Hippocampal formation (tissue), 2 donors: ENCODE results near the gene ATP1A3.
A peak's percentile ranks its signal among the peaks of the same experiment; 100 is the strongest.

Experiments used
- DNase-seq, 2 donors: peaks; one replicate each; lab custom pipeline; 2025; lab: John Stamatoyannopoulos, UW

ATP1A3 gene

DNA sequence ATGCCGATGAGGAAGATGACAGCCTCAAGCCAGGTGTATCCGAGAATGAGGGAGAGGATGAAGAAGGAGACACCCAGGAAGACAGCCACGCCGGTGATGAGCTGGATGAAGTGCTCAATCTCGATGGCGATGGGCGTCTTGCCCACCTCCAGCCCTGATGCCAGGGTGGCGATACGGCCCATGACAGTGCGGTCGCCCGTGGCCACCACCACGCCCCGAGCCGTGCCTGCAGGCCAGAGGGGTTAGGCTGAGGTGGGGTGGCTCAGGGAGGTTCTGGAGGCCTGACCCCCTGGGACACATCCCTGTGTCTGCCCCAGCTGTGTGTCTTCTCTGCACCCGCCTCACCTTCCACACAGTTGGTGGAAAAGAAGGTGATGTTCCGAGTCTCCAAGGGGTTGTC, 9.1 kb downstream of the ATP1A3 start:
- DNase-seq: no peak

GRCh38 chr19:41981724-41982123, 12.3 kb downstream of the ATP1A3 start:
- DNase-seq: no peak

DNA sequence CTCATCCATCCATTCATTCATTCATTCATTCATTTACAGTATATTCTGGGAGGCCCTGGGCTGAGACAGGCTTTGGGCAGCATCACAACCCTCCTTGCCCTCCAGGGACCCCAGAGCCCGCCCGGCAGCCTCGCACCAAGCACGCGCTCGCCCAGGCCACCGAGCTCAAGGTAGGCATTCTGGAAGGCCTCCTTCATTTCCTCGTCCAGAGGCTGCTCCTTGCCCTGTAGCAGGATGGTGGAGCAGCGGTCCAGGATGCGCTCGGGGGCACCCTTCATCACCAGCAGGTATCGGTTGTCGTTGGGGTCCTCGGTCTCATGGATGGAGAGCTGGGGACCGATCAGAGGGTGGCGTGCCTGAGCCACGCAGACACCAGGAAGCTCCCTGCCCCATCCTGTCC, 15.6 kb downstream of the ATP1A3 start:
- no peak for DNase-seq

- no peak for DNase-seq
These were observed 16.1 kb downstream of the ATP1A3 start for GRCh38 chr19:41977916-41978315.

DNA sequence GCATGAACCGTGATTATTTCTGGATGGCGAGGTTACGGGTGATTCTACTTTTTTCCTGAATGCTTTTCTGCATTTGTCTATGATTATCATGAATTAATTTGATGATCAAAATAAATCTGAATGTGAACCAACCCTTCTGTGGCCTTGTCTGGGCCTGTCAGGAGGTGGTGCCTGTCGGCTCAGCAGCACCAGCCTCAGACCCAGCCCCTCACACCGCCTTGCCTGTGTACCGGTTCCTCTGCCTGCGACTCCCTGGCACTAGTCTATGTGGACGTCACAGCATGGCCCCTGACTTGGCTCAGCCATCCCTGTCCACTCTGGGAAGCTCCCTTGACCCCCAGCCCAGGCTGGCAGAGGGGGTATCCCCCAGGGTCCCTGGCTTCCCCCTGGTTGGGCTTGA, 19.4 kb downstream of the ATP1A3 start:
- no peak for DNase-seq

- no peak for DNase-seq
These were observed 22.7 kb downstream of the ATP1A3 start for GRCh38 chr19:41971363-41971762.

DNA sequence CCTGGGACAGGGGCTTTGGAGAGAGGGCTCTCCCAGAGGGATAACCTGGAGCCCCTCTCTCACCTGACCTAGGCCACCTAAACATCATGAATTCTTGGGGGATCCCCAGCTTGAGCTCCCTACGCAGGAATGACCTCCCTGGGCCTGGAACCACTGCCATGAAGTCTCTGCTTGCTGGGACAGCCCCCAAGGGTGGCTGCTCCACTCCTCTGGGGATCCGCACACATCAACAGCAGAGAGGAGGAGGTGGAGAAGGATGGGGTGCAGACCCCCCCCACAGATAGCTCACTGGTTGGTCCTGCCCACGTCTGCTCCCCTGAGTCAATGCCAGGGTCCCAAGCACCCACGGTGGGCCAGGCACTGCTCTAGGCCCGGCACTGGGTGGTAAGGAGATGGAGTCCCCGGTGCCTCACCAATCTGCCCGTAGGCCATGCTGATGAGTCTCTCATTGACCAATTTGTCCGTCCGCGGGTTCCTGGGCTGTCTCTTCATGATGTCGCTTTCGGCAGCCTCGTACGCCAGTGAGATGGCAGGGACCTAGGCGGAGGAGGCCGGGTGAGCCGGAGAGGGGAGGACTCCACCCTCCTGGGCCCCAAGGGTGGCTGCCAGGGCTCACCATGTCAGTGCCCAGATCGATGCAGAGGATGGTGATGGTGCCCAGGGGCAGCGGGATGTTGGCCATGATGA, 24.1 kb downstream of the ATP1A3 start:
- no peak for DNase-seq

- no peak for DNase-seq
These were observed 25.1 kb downstream of the ATP1A3 start for GRCh38 chr19:41968751-41969595.

GRCh38 chr19:41967054-41967783, 26.8 kb downstream of the ATP1A3 start:
- no peak for DNase-seq

- no peak for DNase-seq
These were observed 28.9 kb downstream of the ATP1A3 start for GRCh38 chr19:41965106-41965505.

- DNase-seq: no peak
These were observed 33.1 kb downstream of the ATP1A3 start for GRCh38 chr19:41960973-41961372.

DNA sequence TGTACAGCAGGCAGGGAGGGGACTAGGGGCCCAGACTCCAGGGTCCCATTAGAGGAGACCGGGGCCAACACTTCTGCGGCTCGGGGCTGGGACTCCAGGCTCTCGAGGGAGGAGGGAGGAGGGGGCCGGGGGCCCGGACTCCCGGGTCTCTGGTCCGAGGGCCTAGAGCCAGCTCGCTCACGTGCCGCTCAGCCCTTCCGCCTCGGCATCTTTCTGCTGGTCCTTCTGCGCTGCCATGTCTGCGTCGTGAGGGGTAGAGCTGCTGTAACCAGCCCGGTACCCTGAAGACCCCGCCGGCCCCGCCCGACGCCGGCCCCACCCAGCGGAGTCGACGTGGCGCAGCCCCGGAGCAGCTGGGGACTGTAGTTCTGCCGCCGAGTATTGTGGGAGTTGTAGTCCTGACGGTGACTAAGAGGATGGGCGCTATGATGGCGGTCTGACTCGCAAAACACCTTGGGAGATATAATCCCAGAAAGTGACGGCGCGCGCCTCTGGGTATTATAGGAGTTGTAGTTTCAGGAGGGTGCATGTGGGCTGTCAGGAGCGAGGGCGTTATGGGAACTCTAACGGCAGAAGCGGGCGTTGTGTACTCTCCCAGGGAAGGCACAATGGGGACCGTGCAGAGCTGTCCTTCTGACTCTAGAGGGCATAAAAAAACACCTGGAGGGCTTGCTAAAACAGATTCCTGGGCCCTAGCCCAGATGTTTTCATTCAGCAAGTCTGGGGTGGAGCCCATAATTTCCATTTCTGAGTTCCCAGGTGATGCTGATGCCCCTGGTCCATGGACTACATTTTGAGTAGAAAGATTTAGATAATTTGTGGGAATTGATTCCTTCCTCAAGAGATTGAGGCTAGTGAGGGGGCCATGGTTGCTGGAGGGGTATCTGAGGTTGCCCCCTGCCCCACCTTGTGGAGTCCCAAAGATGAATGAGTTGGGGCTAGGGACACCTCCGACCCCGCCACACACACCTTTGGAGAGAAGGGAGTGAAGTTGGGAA, 34.7 kb downstream of the ATP1A3 start, which contains the start of gene RABAC1:
RABAC1 (minus strand) TSS at position 266 of the 998 bp plus-strand sequence; CDS start at position 237, 29 bp downstream.
- peak; percentile 86 to 89 for DNase-seq

DNA sequence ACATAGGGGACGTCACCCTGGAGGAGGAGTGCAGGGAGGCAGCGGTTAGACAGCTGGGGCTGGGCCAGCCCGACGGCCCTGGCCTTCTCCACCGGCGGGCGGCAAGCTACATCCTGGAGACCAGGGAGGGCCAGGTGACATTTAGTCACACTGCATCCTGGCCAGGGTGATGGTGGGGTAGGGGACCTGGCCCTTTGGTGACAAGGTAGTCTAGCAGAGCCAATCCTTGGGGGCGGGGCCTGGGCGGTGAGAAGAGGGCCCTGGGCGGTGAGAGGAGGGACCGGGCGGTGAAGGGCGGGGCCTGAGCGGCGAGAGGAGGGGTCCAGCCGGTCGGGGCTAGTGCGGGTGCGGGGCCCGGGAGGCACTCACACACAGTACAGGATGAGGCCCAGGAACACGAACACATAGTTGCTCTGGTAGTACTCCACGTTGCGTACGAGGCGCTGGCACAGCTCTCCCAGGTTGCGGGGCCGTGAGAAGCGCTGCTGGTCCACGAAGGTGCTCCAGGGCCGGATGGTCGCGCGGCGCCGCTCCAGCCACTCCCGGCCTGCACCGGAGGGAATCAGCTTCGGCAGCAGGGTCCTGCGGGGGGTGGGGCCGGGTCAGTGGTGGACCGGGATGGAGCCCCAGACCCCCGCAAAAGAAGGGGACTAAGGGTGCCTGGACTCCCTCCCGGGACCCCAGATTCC, 35.5 kb downstream of the ATP1A3 start:
- DNase-seq: peak in 1 of 2 donors; percentile 11

- DNase-seq: peak; percentile 23 to 27
These were observed 36.1 kb downstream of the ATP1A3 start for GRCh38 chr19:41957838-41958366.

- no peak for DNase-seq
These were observed 36.7 kb downstream of the ATP1A3 start for GRCh38 chr19:41957161-41957837.

DNA sequence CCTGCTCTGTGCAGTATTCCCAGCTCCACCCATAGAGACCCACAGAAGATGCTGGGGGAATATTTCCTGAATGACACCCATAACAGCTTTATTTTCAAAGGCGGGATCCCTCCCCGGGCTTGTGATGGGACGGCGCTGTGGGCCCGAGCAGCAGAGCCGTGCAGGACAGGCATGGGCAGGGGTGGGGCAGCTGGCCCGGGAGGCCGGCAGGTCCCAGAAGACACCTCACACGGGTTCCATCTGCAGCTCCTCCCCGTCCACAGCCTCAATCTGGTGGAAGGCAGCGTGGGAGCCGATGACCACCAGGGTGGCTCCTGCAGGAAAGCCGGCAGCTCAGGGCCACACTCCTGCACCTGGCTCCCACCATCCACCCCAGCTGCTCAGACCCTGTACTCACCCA, 37.4 kb downstream of the ATP1A3 start:
- no peak for DNase-seq

DNA sequence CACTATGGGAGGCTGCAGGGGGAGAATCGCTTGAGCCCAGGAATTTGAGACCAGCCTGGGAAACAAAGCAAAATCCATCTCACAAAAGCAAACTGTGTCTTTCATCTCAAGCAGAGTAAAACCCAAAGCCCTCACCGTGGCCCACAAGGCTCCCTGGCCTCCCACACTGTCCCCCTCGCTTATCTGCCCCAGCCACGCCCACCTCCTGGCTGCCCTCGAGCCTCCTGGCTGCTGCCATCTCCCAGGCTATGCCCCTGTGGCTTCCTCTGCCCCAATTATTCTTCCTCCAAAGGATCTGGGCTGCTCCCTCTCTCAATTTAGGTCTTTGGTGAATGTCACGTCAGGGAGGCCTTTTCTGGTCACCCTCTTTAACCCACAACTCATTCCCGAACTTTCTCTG, 38.5 kb downstream of the ATP1A3 start:
- no peak for DNase-seq

DNA sequence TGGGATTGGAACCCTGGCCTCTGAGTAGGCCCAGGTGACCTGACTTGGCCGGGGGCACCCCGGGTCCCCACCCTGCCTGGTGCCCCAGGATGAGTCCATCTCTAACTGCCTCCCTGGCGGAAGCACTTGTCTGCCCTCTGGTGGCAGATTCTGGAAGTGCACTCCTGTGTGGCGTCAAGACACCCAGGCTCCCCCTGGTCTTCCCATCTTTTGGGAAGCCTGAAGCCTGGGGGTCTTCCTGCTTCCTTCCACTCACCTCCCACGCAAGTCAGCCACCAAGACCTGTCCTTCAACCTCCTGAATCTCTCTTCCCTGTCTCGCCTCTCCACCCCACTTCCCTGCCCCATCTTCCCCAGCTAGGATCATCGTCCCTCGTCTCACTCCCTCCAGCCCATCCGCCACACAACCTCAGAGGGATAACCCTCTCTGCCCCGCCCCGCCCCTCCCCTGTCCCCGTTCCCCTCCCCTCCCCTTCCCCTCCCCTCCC, 42.3 kb downstream of the ATP1A3 start:
- peak; percentile 0 to 69 for DNase-seq

- DNase-seq: no peak
These were observed 46.9 kb downstream of the ATP1A3 start for GRCh38 chr19:41947091-41947490.
